Activated CD4-positive, alpha-beta T cell treated with anti-CD3 and anti-CD28 coated beads for 36 hours (primary cell): ENCODE measurements around the gene RIT2. TPM values are rescaled to one million over a fixed set of nuclear protein-coding genes. Genes with fewer than 3 reads are reported as not detected.

Experiments used
- ATAC-seq: fragments of 200-7000 bp; cut with Tn5 transposase; one replicate; pipeline ENCODE4 v1.10.0; 2021; ENCODE audit warnings: mild to moderate bottlenecking, moderate library complexity
- CTCF ChIA-PET: fragments of 350-600 bp; sonication (Branson Sonifier 250); formaldehyde crosslinking; loops from one replicate; lab custom pipeline; 2021; ENCODE audit warnings: antibody characterized with exemption; lab: Charles Lee
- POLR2A ChIA-PET: fragments of 350-600 bp; sonication (Branson Sonifier 250); formaldehyde crosslinking; loops from one replicate; lab custom pipeline; 2021; ENCODE audit warnings: antibody characterized with exemption, inconsistent platforms; lab: Charles Lee
- DNase-seq: peaks from one replicate; pipeline ENCODE4 v3.0.0-alpha.2; 2020
- H3K27ac Mint-ChIP-seq: one replicate; pipeline ENCODE4 v1.8.0; 2021; ENCODE audit warnings: mixed read lengths
- H3K27me3 Mint-ChIP-seq: one replicate; pipeline ENCODE4 v1.8.0; 2021; ENCODE audit warnings: mixed read lengths
- H3K36me3 Mint-ChIP-seq: one replicate; pipeline ENCODE4 v1.8.0; 2021; ENCODE audit warnings: low read depth, mixed read lengths
- H3K4me1 Mint-ChIP-seq: one replicate; pipeline ENCODE4 v1.8.0; 2021; ENCODE audit warnings: mixed read lengths
- H3K4me3 Mint-ChIP-seq: one replicate; pipeline ENCODE4 v1.8.0; 2021; ENCODE audit warnings: mild to moderate bottlenecking, moderate library complexity, mixed read lengths
- H3K9me3 Mint-ChIP-seq: one replicate; pipeline ENCODE4 v1.8.0; 2021; ENCODE audit warnings: low read depth, mixed read lengths
- intact Hi-C, 2 experiments: fragments of 100-400 bp; cut with DNase I in 1 of 2; cut with micrococcal nuclease in 1 of 2; formaldehyde crosslinking; loops; one replicate each; pipeline versions ENCODE4 v1.14.2 to v1.15.1; 2022 to 2024; cut with DNase I, micrococcal nuclease
- total RNA-seq, 2 experiments: library from RNA; stranded (reverse); gene quantifications; one replicate each; pipeline ENCODE4 v1.2.3, GENCODE V29; 2021

RIT2 gene
- total RNA-seq, 2 experiments from 2014 or later: not detected

GRCh38 chr18:42706029-42706608, 409.4 kb downstream of the RIT2 start:
- intact Hi-C loops: no loop called here
- ChIA-PET CTCF (no interaction called here), POLR2A (no interaction called here)
- Mint-ChIP-seq H3K4me1 (no peaks in the 10 kb centered on the region), H3K36me3 (no peaks in the 10 kb centered on the region), H3K27ac (no peak overlapping the region), H3K9me3 (peaks cover 3% of the 10 kb centered on the region), H3K4me3 (no peak overlapping the region), H3K27me3 (no peaks in the 10 kb centered on the region)
- DNase-seq (no peak), ATAC-seq (no peak)

Other genes starting within 250 kb of the RIT2 start
- not detected for gene SYT4, start 161.8 kb upstream of the RIT2 start, total RNA-seq